Measurements from ENCODE around the gene STAT3.
"Not testable (repeated sequence)": the region's sequence is repeated elsewhere in the genome, so short reads cannot be mapped to it uniquely, and the experiment has no call there.

Gene STAT3

DNA sequence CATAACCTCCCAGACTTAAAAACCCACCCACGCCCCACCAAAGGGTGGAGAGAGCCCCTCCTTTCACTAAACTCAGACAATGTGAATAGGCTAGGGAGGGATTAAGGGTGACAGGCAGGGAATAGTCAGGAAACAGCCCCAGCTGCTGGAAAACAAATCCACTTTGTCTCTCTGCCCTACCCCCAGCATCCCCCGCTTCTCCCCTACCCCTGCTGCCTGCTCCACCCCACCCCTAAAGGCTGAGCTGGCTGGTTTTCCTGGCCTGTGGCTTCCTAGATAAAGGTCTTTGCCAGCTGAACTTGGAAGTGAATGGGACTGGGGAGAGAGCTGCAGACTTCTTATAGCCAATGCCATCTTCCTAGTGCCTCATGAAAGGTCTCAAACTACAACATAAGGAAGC is 19.8 kb upstream of the STAT3 start:
- DNase-seq = no peak

DNA sequence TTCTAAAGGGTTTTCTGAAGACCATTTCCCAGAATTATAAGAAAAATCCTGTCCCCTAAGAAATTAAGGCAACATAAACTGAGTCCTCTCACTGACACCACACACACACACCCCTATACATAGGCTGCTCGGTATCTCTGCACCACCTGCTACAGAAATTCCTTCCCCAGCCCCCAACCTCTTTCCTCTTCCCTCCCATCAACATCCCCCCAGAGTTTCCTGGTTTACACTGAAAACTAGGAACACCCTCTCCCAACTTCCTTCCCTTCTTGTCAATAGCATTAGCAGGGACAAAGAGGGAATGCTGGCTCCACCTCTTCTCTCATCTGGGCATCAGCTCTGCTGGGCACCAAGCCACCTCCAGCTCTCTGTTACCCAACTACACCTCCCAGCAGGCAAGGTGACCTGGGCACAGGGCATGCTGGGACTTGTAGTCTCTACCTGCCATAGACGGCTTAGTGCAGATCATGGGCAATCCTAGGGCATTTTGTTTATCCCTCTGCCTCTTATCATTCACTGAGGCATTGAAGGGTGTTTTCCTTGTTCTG is 19.1 kb upstream of the STAT3 start:
- DNase-seq = peak in 4 of 5 donors; percentile 39 to 59 (median 52)

DNA sequence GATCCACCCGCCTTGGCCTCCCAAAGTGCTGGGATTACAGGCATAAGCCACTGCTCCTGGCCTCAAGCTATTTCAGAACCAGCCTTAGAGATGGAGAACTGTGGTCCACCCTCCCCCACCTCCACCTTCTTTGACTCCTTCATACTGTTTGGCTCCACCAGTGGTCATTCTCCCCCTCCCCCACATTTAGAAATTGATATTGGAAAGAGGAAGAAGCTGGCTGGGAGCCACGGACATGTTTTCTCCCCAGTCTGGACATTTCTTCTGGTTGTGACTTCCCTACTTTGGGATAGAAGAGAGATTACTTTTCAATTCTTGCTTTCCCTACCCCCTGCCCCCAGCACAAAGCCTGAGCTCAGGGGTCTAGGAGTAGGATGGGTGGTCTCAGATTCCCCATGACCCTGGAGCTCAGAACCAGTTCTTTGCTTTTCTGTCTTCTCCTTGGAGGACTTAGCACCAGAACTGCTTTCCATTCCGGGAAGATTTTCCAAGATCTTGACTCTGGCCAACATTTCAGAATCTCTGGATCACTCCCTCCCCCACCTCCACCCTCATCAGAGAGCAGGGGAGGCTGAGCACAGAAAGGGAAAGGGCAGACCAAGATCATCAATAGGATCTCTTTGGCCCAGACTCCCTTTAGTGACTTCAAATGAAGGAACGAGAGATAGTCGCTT is 18.5 kb upstream of the STAT3 start:
- no peak for DNase-seq

DNA sequence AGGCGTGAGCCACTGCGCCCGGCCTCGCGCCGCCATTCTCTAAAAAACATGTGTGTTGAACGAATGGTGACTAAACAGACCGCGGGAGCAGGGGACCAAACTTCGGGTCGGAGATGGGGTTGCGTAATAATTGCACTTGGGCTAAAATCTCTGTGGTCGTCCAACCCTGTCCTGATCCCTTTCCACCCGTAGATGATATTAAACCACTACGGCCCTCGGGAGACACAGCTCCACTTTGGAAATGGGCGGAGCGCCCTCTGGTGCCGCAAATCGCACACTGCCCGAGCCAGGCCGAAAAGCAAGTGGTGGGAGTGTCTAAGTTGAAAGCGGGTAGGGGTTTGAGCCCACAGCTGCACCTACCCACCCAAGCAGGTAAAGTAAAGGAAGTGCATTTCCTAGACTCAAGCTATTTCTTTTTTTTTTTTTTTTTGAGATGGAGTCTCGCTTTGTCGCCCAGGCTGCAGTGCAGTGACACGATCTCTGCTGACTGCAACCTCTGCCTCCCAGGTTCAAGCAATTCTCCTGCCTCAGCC is 17.8 kb upstream of the STAT3 start:
- DNase-seq = peak; percentile 51 to 81 (median 70)

DNA sequence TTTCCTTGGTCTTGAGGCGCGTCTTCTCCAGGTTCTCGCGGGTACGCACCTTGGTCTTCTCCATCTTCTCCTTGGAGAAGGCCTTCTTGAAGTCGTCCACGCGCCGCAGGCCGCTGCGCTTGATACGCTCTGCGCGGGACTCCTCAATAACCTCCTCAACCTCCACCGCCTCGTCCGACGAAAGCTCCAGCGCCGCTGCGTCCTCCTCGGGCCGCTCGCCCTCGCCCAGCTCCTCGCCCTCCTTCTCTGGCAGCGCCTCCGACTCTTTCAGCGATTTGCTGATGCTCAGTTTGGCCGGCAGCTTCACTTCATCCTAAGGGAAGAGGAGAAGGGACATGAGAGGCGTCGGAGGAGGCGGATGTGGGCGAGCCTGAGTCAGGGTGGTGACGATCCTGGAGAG is 16.8 kb upstream of the STAT3 start:
- DNase-seq = no peak

DNA sequence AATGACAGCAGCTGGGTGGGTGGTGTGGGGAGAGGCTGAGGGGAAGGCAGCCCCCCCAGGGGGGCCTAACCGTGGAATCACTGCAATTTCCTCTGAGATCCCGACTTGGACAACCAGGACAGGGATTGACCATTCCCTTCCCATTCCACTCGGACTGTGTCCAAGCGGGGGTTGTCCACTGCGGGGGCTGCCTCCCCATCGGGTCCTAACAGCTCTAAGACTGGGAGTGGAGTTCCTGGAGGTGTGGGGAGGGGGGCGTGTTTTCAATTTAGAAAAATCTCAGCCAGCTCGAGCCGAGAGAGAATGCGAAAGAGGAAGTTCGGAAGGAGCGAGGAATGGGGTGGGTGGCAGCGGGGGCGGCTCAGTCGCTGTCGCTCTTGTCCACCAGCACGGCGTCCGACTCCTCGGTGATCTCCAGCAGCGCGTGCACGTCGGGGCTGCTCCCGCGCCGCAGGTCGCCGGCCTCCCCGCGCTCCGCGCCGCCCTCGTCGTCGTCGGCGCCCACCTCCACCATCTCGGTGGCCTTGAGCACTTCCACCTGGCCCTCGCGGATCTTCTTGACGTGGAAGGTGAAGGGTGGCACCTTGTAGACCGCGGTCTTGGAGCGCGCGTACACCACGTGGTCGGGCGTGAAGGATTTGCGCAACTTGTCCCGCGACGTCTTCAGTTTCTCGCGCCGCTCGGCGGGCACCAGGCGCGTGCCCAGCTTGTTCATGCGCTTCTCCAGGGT is 16.2 kb upstream of the STAT3 start:
- DNase-seq = no peak

DNA sequence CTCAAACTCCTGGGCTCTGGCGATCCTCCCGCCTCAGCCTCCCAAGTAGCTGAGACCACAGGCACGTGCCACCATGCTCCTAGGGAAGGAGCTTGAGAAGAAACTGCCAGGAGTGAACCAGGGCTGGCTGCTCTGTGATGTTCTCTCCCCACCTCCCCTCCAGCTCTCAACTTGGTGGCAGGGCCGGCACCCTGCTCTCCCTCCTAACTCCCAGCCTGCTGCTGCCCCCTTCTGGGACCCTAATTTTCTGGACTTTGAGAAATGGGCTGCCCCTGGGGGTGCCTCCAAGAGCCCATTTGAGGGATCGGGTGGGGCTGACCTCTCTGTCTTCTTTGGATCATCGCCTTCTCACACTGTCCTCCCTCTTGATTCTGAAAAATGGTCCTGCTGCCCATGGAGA is 14.9 kb upstream of the STAT3 start:
- peak in 1 of 5 donors; percentile 51 for DNase-seq

DNA sequence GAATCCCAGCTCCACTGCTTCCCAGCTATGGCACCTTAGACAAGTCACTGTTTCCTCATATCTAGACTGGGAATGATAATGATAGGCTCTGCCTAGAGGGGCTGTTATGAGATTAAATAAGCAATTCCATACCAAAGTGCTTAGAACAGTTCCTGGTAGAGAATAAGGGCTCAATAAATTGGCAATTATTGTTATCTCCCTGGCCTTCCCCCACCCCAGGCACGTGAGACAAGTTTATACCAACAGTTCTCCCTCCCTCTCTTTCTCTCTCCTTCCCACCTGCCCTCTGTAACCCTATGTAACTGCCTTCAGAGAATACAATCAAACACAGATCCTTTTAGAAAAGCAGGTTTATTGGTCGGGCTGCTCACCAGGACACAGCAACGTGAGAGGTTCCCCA is 13.9 kb upstream of the STAT3 start:
- DNase-seq = no peak

DNA sequence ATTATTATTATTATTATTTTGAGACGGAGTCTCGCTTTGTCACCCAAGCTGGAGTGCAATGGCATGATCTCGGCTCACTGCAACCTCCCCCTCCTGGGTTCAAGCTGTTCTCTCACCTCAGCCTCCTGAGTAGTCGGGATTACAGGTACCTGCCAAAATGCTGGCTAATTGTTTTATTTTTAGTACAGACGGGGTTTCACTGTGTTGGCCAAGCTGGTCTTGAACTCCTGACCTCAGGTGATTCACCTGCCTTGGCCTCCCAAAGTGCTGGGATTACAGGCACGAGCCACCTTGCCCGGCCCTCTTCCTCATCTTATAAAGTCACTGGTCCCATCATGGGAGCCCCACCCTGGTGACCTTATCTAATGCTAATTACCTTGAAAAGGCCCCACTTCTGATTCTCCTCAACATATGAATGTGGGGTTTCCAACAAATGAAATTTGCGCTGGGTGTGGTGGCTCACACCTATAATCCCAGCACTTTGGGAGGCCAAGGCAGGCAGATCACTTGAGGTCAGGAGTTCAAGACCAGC is 12.7 kb upstream of the STAT3 start:
- DNase-seq = not testable (repeated sequence)

DNA sequence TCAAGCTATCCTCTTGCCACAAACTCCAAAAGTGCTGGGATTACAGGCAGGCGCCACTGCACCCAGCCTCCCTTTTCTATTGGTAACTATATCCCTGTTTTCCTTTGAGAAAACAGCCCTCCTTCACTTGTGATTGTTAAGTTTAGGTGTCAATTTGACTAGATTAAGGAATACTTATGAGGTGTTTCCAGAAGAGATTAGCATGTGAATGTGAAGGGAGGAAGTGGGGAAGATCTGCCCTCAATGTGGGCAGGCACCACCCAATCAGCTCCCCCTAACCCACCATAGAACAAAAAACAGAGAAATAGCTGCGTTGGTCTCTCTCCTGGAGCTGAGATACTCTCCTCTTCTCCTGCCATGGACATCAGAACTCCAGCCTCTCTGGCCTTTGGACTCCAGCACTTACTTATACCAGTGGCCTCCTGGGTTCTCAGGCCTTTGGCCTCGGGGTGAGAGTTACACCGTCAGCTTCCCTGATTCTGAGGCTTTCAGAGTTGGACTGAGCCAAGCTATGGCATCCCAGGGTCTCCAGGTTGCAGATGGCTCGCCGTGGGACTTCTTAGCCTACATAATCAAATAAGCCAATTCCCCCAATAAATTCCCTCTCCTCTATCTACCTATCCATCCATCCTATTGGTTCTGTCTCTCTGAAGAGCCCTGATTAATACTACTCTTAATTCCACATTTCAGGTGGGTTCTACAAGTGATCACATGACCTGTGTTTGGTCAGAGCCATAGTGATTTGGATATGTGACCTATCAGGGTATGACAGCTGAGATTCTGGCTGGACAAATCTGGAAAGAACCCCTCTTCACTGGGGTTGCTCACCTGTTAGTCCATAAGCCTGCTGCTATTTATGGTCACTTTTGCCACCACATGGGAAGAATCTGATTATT is 12.0 kb upstream of the STAT3 start:
- DNase-seq = no peak

DNA sequence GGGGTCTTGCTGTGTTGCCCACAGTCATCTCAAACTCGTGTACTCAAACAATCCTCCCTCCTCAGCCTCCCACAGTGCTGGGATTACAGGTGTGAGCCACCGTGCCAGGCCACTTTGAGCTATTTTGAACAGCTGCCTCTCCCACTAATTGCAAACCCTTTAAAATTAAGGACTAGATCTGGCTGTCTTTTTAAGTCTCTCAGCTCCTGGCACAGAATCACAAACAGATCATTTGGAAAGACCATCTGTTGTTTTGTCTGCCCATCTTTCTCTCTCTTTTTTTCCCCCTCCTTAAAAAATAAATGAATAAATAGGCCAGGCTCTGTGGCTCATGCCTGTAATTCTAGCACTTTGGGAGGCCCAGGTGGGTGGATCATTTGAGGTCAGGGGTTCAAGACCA is 10.9 kb upstream of the STAT3 start:
- DNase-seq = no peak

DNA sequence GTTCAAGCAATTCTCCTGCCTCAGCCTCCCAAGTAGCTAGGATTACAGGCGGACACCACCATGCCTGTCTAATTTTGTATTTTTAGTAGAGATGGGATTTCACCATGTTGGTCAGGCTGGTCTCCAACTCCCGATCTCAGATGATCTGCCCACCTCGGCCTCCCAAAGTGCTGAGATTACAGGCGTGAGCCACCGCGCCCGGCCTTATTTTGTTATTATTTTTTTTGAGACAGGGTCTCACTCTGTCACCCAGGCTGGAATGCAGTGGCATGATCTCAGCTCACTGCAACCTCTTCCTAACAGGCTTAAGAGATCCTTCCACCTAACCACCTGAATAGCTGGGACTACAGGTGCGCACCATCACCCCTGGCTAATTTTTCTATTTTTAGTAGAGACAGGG is 7.4 kb upstream of the STAT3 start:
- DNase-seq = not testable (repeated sequence)

DNA sequence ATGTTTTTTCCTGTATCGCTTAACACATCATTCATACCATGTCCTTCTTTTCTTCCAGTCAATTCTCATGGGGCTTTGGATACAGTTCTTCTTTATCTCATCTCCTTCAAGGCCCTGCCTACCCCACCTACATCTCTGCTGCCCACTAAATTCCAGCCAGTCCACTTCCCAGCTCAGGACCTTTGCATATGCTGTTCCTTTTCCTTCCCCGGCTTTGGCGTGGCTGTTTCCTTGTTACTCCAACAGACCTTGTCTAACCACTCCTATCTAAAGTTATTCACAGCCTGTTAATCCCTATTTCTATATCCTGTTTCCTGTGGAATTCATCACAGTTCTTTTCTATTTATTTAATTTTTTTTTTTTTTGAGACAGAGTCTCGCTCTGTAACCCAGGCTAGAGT is 6.6 kb upstream of the STAT3 start:
- DNase-seq = no peak

DNA sequence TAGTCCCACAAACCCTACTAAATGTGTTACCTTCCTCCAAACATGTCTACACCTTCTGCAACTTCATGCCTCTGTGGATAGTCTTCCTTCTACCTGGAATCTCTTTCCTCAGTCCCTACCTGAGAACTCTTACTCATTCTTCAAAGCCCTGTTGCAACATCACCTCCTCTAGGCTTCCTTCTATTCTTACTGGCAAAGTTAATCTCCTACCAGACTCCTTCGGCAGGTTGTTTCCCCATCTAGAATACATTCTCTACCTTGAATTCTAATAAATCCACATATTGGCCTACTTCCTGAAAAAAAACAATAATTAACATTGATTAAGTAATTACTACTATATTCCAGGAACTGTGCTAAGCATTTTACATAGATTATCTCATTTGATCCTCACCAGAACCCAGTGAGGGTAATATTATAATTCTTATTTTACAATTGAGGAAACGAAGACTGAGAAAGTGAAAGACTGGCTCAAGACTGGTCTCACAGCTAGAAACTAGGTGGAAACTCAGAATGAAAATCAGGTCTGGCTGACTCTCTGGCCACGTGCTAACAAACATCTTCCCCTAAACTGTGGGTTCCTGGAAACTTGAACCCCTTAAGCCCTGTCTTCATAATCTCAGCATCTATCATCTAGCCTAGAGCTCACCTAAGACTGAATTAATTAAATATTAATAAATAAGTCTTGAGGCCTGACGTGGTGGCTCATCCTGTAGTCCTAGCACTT is 4.6 kb upstream of the STAT3 start:
- no peak for DNase-seq

DNA sequence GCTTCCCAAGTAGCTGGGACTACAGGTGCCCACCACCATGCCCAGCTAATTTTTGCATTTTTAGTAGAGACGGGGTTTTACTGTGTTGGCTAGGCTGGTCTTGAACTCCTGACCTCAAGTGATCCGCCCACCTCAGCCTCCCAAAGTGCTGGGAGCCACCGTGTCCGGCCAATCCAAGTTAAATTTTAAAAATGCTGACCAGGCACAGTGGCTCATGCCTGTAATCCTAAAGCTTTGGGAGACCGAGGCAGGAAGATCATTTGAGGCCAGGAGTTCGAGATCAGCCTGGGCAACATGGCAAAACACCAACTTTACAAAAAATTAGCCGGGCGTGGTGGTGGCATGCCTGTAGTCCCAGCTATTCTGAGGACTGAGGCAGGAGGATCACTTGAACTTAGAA is 3.2 kb upstream of the STAT3 start:
- not testable (repeated sequence) for DNase-seq

DNA sequence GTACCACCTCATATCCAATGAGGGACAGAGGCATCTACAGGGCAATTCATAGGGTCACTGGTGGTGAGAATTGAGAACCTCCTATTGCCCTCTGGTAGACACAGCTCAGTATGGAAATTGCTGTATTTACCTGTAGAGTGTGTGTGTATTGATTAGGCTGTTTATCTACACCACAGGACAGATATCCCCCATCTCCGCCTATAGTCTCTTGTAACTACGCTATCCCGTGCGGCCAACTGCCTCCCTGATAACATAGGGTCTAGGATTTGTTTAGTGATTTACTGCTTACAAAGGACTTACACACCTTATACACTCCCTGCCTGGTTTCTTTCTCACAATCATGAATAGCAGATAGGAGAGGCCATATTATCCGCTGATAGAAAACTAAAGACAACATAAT is 1.7 kb upstream of the STAT3 start:
- DNase-seq = no peak

DNA sequence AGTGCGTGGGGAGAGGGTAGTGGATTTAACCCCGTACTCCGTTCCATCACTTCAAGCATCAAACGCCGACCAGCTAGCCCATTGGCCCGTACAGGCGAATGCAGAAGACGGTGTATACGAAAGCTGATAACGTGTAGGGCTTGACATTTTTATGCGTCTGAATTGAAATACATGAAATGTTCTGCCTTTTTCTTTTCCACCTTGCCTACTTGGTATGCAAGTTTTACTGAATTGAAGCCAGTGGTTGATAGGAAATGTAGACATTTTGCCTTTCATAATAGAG is 834 bp upstream of the STAT3 start:
- no peak for DNase-seq

DNA sequence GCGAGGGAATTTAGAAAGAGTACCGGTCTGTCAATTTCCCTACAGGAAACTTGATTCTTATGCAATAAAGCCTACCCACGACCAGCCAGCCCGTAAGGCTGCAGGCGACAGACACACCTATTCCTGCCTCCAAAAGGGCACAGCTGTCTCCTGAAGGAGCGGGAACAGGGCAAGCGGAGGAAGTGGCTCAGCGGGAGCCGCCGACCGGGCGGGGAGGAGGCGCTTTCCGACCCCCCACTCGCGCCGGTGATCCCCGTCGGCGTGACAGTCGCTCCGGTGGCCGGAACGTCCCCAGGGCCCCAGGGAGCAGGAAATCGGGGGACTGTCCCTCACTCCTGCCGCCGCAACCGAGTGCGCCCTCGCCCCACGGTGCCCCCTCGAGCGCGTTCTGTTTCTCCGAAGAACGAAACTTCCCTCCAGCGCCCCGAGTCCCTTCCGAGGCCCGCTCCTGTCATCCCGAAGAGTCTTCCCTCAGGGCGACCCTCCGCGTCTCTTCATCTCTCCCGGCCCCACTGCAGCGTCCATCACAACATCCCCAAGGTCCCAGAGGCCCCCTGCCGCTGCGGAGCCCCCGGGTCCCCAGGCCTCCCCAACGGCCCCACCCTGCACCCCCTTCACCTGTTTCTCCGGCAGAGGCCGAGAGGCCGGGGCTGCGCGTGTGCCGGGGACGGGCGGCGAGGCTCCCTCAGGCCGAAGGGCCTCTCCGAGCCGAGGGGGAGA is 421 bp downstream of the STAT3 start:
- DNase-seq = peak in 4 of 5 donors; percentile 22 to 35 (median 30)

DNA sequence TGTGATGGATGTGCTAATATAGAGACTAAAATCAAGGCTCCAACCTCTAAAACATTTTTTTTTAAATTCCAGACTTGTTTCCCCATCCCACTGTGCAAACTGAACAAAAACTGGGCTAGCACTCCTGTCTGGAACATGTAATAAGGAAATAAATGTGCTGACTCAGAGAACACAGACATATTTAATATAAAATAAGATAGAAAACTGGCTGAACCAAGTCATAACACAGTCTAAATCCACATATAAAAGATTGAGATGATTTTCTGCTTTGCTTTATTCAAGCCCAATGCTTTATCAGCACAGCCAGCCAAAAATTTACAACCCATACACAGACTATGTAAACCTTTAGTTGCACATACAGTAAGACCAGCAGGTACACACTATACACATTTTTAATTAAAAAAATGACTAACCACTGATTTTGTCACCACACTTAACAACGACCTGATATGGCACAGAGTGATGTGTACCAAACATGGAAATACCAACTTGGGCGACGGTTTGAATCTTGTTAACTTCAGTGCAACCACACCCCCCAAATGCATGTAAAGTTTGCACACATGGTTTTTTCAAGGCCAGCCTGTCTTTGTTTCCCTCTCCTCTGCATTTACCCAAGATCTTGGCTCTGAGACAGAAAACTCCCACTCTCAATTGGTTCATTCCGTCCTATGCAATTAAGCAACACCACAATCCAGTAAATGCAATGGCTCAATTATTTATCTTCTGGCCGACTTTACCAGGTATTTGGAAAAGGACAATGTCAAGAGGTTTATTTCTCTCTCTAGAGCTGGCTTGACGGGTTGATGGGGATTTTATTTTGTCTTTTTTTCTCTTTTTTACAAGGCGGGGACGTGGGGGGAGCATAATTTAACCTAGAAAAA is 1.2 kb downstream of the STAT3 start:
- DNase-seq = peak in 1 of 5 donors; percentile 29

DNA sequence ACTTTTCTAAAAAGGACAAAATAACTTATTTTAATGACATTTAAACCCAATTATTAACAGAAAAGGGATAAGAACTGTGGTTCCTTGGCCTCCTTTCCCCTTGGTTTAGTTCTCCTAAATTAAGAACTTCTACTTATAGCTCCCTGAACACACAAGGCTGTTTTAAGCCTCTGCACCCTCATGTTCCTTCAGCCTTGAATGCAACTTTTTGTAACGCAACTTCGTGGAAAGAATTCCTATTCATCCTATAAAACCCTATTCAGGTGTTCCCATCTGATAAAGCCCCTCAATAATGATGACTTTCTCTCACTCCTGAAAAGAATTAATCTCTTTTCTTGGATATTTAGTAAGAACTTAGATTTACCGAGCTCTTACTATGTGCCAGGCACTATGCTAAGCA is 6.3 kb downstream of the STAT3 start:
- no peak for DNase-seq

DNA sequence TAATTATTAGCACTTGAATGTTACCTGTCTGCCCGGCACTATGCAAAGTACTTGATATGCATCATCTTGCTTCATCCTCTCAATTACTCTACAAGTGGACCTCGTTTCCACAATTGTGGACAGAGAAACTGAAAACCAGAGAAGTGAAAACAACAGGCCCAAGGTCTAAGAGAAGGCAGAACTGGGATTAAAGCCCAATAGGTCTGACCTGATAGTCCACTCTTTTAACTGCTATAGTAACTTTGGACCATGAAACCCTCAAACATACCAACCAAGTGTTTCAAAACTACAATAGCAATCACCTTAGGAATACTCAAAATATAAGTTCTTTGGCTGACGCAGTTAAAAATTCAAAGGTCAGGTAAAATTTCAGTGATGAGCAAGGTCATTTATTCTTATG is 7.3 kb downstream of the STAT3 start:
- no peak for DNase-seq
